GM23338 (cell line): ENCODE data around the gene TGFBRAP1. TPM values are rescaled to one million over a fixed set of nuclear protein-coding genes. Genes with fewer than 3 reads are reported as not detected.

Experiments
- ATAC-seq: fragments of 200-7000 bp; cut with Tn5 transposase; 3 replicates; pipeline ENCODE4 v1.9.1; 2020
- DNase-seq: peaks from one replicate; pipeline ENCODE4 v3.0.0-alpha.2; 2015; ENCODE audit warnings: low spot score
- H2AFZ ChIP-seq: fragments of 200-600 bp; sonication (generic); 2 replicates; pipeline ENCODE4 v1.8.0; 2016; ENCODE audit warnings: antibody characterized with exemption, mild to moderate bottlenecking, moderate library complexity
- H3F3A ChIP-seq: fragments of 200-600 bp; sonication (generic); replicated peaks from 2 replicates; pipeline ENCODE4 v1.8.0; 2017; ENCODE audit warnings: antibody characterized with exemption, mixed run types, low read depth
- H3K27ac ChIP-seq: fragments of 200-600 bp; sonication (generic); 2 replicates; pipeline ENCODE4 v1.6.1; 2016; ENCODE audit warnings: low read depth
- H3K27me3 ChIP-seq: fragments of 200-600 bp; sonication (generic); 2 replicates; pipeline ENCODE4 v1.8.0; 2016; ENCODE audit warnings: mild to moderate bottlenecking, mixed run types, moderate library complexity; ENCODE audit not compliant: insufficient read depth
- H3K36me3 ChIP-seq: fragments of 200-600 bp; sonication (generic); 2 replicates; pipeline ENCODE4 v1.8.0; 2016; ENCODE audit warnings: mild to moderate bottlenecking; ENCODE audit not compliant: insufficient read depth
- H3K4me1 ChIP-seq: fragments of 200-600 bp; sonication (generic); 2 replicates; pipeline ENCODE4 v1.8.0; 2016; ENCODE audit warnings: mild to moderate bottlenecking, moderate library complexity; ENCODE audit not compliant: insufficient read depth
- H3K4me2 ChIP-seq: fragments of 200-600 bp; sonication (generic); 2 replicates; pipeline ENCODE4 v1.7.1; 2017; ENCODE audit warnings: mixed run types
- H3K4me3 ChIP-seq: fragments of 200-600 bp; sonication (generic); 2 replicates; pipeline ENCODE4 v1.6.1; 2016; ENCODE audit warnings: mixed run types
- H3K79me2 ChIP-seq: fragments of 200-600 bp; sonication (generic); replicated peaks from 2 replicates; pipeline ENCODE4 v1.8.0; 2017; ENCODE audit warnings: mild to moderate bottlenecking; ENCODE audit not compliant: insufficient read depth
- H3K9me2 ChIP-seq: fragments of 200-600 bp; sonication (generic); 2 replicates; pipeline ENCODE4 v1.8.0; 2017; ENCODE audit not compliant: insufficient read depth
- H4K20me1 ChIP-seq: fragments of 200-600 bp; sonication (generic); replicated peaks from 2 replicates; pipeline ENCODE4 v1.8.0; 2017; ENCODE audit warnings: mild to moderate bottlenecking; ENCODE audit not compliant: insufficient read depth
- H3K27ac Mint-ChIP-seq: 2 replicates; pipeline ENCODE4 v1.8.0; 2020; ENCODE audit warnings: inconsistent platforms, mild to moderate bottlenecking, moderate library complexity, mixed read lengths
- H3K27me3 Mint-ChIP-seq: 3 replicates; pipeline ENCODE4 v1.8.0; 2022; ENCODE audit warnings: low read depth, mild to moderate bottlenecking, moderate library complexity, mixed read lengths, inconsistent platforms; ENCODE audit not compliant: insufficient read depth, poor library complexity
- H3K36me3 Mint-ChIP-seq: 3 replicates; pipeline ENCODE4 v1.8.0; 2021; ENCODE audit warnings: low read depth, mild to moderate bottlenecking, inconsistent platforms, moderate library complexity, mixed read lengths
- H3K4me1 Mint-ChIP-seq: 3 replicates; pipeline ENCODE4 v1.8.0; 2020; ENCODE audit warnings: mild to moderate bottlenecking, inconsistent platforms, mixed read lengths
- H3K4me3 Mint-ChIP-seq: 3 replicates; pipeline ENCODE4 v1.8.0; 2021; ENCODE audit warnings: moderate library complexity, mild to moderate bottlenecking, inconsistent platforms, mixed read lengths
- H3K9me3 Mint-ChIP-seq: 3 replicates; pipeline ENCODE4 v1.8.0; 2020; ENCODE audit warnings: moderate library complexity, mild to moderate bottlenecking, inconsistent platforms, mixed read lengths
- EZH2phosphoT487 ChIP-seq: fragments of 200-600 bp; sonication (generic); IDR thresholded peaks from one replicate; pipeline ENCODE4 v1.8.1; 2018; ENCODE audit warnings: antibody characterized with exemption; ENCODE audit not compliant: unreplicated experiment
- STAT1 ChIP-seq: IDR thresholded peaks from one replicate; pipeline ENCODE4 v1.6.1; 2016; ENCODE audit warnings: antibody characterized with exemption; ENCODE audit not compliant: unreplicated experiment
- ZNF331 ChIP-seq: fragments of 250-450 bp; sonication (Bioruptor Pico); IDR thresholded peaks from 2 replicates; pipeline ENCODE4 v1.5.0; 2020; ENCODE audit warnings: low read depth, mild to moderate bottlenecking, moderate library complexity
- polyA plus RNA-seq: library from polyadenylated mRNA; unstranded; fragments of >200 nt; fragmentation: Nextera tagmentation; extraction: Ambion mirVana; gene quantifications from 2 replicates; pipeline ENCODE4 v1.2.1, GENCODE V29; 2016
- total RNA-seq: library from RNA; depleted of rRNA; stranded (reverse); fragments of >200 nt; shearing (Covaris generic); gene quantifications from 2 replicates; pipeline ENCODE4 v1.2.3, GENCODE V29; 2014
- TF ChIP-seq, protein P1 (sequence below): fragments of 250-450 bp; sonication (Bioruptor Pico); IDR thresholded peaks from 2 replicates; pipeline ENCODE4 v1.5.0; 2020; ENCODE audit warnings: mild to moderate bottlenecking, moderate library complexity
- TF ChIP-seq, protein P2 (sequence below): IDR thresholded peaks from one replicate; pipeline ENCODE4 v1.6.1; 2018; ENCODE audit warnings: antibody characterized with exemption; ENCODE audit not compliant: unreplicated experiment

The TGFBRAP1 gene
- total and polyA plus RNA-seq, 2 experiments from 2014 or later: 6.3 to 23.5 TPM

DNA sequence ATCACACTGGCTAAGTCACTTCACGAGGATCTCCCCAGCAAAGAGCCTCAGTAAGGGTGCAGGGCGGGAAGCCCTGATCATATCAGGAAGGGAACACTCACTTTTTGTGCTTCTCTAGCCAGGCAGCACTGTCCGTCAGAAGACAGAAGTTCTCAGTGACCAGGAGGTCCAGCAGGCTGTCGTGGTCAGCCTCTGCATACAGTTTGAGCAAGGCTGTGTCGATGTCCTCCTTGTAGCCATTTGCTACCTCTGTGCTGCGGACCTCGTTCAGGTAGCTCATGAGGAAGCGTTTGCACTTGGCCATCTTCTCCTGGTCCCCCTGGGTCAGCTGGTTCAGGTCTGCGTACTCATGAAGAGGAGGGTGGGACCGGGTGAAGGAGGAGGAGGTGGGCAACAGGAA lies 49.3 kb downstream of the TGFBRAP1 start:
- no peak overlapping the region for H3K4me3 Mint-ChIP-seq

More for the DNA sequence above, 49.3 kb downstream of the TGFBRAP1 start:
- no peaks in the 10 kb centered on the region for H3K79me2 ChIP-seq
- Mint-ChIP-seq H3K27ac (no peak overlapping the region), H3K9me3 (no peaks in the 10 kb centered on the region), H3K36me3 (peaks cover 39% of the 10 kb centered on the region), H3K4me1 (no peaks in the 10 kb centered on the region), H3K27me3 (peaks cover 6% of the 10 kb centered on the region)
- H3F3A ChIP-seq: no peaks in the 10 kb centered on the region
- H4K20me1 ChIP-seq: peaks cover 5% of the 10 kb centered on the region
- no peaks in the 10 kb centered on the region for H3K9me2 ChIP-seq
- H3K4me3 ChIP-seq: no peak overlapping the region
- H3K27ac ChIP-seq: no peak overlapping the region
- ATAC-seq (no peak), DNase-seq (no peak)
- no peak for TF ChIP-seq STAT1
- TF ChIP-seq, protein P1, sequence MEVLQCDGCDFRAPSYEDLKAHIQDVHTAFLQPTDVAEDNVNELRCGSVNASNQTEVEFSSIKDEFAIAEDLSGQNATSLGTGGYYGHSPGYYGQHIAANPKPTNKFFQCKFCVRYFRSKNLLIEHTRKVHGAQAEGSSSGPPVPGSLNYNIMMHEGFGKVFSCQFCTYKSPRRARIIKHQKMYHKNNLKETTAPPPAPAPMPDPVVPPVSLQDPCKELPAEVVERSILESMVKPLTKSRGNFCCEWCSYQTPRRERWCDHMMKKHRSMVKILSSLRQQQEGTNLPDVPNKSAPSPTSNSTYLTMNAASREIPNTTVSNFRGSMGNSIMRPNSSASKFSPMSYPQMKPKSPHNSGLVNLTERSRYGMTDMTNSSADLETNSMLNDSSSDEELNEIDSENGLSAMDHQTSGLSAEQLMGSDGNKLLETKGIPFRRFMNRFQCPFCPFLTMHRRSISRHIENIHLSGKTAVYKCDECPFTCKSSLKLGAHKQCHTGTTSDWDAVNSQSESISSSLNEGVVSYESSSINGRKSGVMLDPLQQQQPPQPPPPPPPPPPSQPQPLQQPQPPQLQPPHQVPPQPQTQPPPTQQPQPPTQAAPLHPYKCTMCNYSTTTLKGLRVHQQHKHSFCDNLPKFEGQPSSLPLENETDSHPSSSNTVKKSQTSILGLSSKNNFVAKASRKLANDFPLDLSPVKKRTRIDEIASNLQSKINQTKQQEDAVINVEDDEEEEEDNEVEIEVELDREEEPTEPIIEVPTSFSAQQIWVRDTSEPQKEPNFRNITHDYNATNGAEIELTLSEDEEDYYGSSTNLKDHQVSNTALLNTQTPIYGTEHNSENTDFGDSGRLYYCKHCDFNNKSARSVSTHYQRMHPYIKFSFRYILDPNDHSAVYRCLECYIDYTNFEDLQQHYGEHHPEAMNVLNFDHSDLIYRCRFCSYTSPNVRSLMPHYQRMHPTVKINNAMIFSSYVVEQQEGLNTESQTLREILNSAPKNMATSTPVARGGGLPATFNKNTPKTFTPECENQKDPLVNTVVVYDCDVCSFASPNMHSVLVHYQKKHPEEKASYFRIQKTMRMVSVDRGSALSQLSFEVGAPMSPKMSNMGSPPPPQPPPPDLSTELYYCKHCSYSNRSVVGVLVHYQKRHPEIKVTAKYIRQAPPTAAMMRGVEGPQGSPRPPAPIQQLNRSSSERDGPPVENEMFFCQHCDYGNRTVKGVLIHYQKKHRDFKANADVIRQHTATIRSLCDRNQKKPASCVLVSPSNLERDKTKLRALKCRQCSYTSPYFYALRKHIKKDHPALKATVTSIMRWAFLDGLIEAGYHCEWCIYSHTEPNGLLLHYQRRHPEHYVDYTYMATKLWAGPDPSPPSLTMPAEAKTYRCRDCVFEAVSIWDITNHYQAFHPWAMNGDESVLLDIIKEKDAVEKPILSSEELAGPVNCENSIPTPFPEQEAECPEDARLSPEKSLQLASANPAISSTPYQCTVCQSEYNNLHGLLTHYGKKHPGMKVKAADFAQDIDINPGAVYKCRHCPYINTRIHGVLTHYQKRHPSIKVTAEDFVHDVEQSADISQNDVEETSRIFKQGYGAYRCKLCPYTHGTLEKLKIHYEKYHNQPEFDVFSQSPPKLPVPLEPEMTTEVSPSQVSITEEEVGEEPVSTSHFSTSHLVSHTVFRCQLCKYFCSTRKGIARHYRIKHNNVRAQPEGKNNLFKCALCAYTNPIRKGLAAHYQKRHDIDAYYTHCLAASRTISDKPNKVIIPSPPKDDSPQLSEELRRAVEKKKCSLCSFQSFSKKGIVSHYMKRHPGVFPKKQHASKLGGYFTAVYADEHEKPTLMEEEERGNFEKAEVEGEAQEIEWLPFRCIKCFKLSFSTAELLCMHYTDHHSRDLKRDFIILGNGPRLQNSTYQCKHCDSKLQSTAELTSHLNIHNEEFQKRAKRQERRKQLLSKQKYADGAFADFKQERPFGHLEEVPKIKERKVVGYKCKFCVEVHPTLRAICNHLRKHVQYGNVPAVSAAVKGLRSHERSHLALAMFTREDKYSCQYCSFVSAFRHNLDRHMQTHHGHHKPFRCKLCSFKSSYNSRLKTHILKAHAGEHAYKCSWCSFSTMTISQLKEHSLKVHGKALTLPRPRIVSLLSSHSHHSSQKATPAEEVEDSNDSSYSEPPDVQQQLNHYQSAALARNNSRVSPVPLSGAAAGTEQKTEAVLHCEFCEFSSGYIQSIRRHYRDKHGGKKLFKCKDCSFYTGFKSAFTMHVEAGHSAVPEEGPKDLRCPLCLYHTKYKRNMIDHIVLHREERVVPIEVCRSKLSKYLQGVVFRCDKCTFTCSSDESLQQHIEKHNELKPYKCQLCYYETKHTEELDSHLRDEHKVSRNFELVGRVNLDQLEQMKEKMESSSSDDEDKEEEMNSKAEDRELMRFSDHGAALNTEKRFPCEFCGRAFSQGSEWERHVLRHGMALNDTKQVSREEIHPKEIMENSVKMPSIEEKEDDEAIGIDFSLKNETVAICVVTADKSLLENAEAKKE (CRISPR knock-in tag): no peak
- TF ChIP-seq, protein P2, sequence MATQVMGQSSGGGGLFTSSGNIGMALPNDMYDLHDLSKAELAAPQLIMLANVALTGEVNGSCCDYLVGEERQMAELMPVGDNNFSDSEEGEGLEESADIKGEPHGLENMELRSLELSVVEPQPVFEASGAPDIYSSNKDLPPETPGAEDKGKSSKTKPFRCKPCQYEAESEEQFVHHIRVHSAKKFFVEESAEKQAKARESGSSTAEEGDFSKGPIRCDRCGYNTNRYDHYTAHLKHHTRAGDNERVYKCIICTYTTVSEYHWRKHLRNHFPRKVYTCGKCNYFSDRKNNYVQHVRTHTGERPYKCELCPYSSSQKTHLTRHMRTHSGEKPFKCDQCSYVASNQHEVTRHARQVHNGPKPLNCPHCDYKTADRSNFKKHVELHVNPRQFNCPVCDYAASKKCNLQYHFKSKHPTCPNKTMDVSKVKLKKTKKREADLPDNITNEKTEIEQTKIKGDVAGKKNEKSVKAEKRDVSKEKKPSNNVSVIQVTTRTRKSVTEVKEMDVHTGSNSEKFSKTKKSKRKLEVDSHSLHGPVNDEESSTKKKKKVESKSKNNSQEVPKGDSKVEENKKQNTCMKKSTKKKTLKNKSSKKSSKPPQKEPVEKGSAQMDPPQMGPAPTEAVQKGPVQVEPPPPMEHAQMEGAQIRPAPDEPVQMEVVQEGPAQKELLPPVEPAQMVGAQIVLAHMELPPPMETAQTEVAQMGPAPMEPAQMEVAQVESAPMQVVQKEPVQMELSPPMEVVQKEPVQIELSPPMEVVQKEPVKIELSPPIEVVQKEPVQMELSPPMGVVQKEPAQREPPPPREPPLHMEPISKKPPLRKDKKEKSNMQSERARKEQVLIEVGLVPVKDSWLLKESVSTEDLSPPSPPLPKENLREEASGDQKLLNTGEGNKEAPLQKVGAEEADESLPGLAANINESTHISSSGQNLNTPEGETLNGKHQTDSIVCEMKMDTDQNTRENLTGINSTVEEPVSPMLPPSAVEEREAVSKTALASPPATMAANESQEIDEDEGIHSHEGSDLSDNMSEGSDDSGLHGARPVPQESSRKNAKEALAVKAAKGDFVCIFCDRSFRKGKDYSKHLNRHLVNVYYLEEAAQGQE: no peak
- no peak for TF ChIP-seq ZNF331 (CRISPR knock-in tag)
- no peak for TF ChIP-seq EZH2phosphoT487
- H3K36me3 ChIP-seq: no peaks in the 10 kb centered on the region
- no peaks in the 10 kb centered on the region for H3K27me3 ChIP-seq
- no peak overlapping the region for H2AFZ ChIP-seq
- no peak overlapping the region for H3K4me2 ChIP-seq
- no peaks in the 10 kb centered on the region for H3K4me1 ChIP-seq
